Spleen (tissue), 7 donors: ENCODE data around the gene APOA4.

Source experiments
- CTCF ChIP-seq, 11 experiments: fragments of 200-600 bp in 7 of 11; fragments of 450-650 bp in 4 of 11; sonication (generic) in 4 of 11; IDR thresholded peaks in 8 of 11; conservative IDR thresholded peaks in 3 of 11; 1 replicate in 7 of 11; 2 replicates in 4 of 11; pipeline versions ENCODE4 v1.4.0 to v1.8.0; 2016 to 2021; ENCODE audit warnings: antibody characterized with exemption in 11 of 11, inconsistent platforms in 4 of 11, mild to moderate bottlenecking in 1 of 11
- POLR2A ChIP-seq, 3 donors: fragments of 450-650 bp; IDR thresholded peaks; one replicate each; pipeline ENCODE4 v1.5.1; 2017; ENCODE audit warnings: antibody characterized with exemption in 3 of 3, mild to moderate bottlenecking in 1 of 3
- POLR2AphosphoS5 ChIP-seq, 3 donors: sonication (generic); formaldehyde crosslinking; IDR thresholded peaks; one replicate each; pipeline ENCODE4 v1.5.1; 2017; ENCODE audit warnings: antibody characterized with exemption in 3 of 3
- donor health status: DM: no; HTN: no; CAD: no; lungs with moderate emphysema.
- donor health status: DM: no; HTN: no; CAD: no.
- donor health status: DM: no; HTN: no; CAD: no.

- TF ChIP-seq CTCF (IDR thresholded peaks at IDR 0.05 in 8 of 11, conservative IDR thresholded peaks at IDR 0.05 in 3 of 11) (no peak), POLR2AphosphoS5 (IDR thresholded peaks at IDR 0.05) (no peak), POLR2A (IDR thresholded peaks at IDR 0.05) (no peak)
These were observed 7.2 kb upstream of the APOA4 start for GRCh38 chr11:116830184-116830912.
